Measurements from ENCODE around the gene PDE4D. TPM values are rescaled to one million over a fixed set of nuclear protein-coding genes. Genes with fewer than 3 reads are reported as not detected.

Gene PDE4D
- total RNA-seq, 1 experiment from 2014 or later, result 2.1 TPM

DNA sequence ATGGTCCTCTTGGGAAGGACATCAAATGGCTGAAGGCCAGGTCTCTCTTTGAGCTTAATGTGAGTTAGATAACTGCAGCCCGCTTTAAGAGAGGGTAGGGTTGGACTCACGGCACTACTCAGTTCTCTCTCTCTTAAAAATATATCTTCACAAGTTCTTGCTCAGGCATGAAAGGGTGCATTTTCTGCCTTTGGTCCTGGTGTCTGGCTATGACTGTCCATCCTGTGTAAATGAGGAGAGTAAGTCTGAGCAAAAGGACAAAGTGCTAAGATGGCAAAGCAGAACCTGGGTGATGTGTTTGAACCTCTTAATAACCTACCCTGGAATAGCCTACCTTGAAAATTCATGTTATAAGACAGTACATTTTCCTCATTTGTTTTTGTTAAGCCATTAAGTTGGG, 293.4 kb downstream of the PDE4D start:
- H3K18ac ChIP-seq (ENCODE audit: insufficient read length, low read depth, low read length), result no peak overlapping the region
- H3K36me3 Mint-ChIP-seq (ENCODE audit: insufficient read depth in 1 of 3, low read depth in 3 of 3), result no peaks in the 10 kb centered on the region
- H3K4me2 ChIP-seq (ENCODE audit: insufficient read depth, insufficient read length, low read length), result no peak overlapping the region
- H4K91ac ChIP-seq (ENCODE audit: insufficient read length, low read depth, low read length), result no peak overlapping the region
- H3K4ac ChIP-seq (ENCODE audit: low read depth, low read length), result no peak overlapping the region
- H4K20me1 ChIP-seq (ENCODE audit: control insufficient read depth, insufficient read depth, insufficient read length), result no peaks in the 10 kb centered on the region
- no peaks in the 10 kb centered on the region for H3K9me3 ChIP-seq (ENCODE audit: control insufficient read depth, low read depth, low read length)
- no peak overlapping the region for H3T11ph ChIP-seq (ENCODE audit: low read length)
- H4K8ac ChIP-seq (replicated peaks; ENCODE audit: insufficient read length, low read depth, low read length), result no peak overlapping the region
- no peaks in the 10 kb centered on the region for H3K27me3 ChIP-seq (ENCODE audit: insufficient read depth, low read length)
- H2BK12ac ChIP-seq (ENCODE audit: insufficient read length, low read depth, low read length), result no peak overlapping the region
- H4K5ac ChIP-seq (ENCODE audit: insufficient read length, low read depth, low read length), result no peak overlapping the region
- H3K4me1 ChIP-seq (ENCODE audit: insufficient read depth, low read length), result no peaks in the 10 kb centered on the region
- no peaks in the 10 kb centered on the region for H3K79me1 ChIP-seq (ENCODE audit: insufficient read depth, low read depth, low read length, poor library complexity, severe bottlenecking)
- H2BK20ac ChIP-seq (ENCODE audit: low read depth, low read length, poor library complexity, severe bottlenecking), result no peak overlapping the region
- H3K4me1 Mint-ChIP-seq, result peaks cover 17 to 21% of the 10 kb centered on the region in 2 experiments
- WGBS (ENCODE audit: extremely low coverage, insufficient read length, low lambda C conversion rate), result no CpG with 5 or more reads among the region's 2 CpGs
- no peaks in the 10 kb centered on the region for H3K9me3 Mint-ChIP-seq
- H3K27me3 Mint-ChIP-seq (ENCODE audit: low read depth), result no peaks in the 10 kb centered on the region
- no peak overlapping the region for H3K27ac ChIP-seq (ENCODE audit: insufficient read length, low read depth, low read length)
- no peak overlapping the region for H3K56ac ChIP-seq (ENCODE audit: insufficient read length, low read depth, low read length)
- no peak overlapping the region for H3K23ac ChIP-seq (ENCODE audit: insufficient read length, low read depth, low read length)
- no peak overlapping the region for H2AFZ ChIP-seq (ENCODE audit: low read length)
- no peak overlapping the region for H3K27ac Mint-ChIP-seq
- DNase-seq, result no peak
- TF ChIP-seq, protein P1, sequence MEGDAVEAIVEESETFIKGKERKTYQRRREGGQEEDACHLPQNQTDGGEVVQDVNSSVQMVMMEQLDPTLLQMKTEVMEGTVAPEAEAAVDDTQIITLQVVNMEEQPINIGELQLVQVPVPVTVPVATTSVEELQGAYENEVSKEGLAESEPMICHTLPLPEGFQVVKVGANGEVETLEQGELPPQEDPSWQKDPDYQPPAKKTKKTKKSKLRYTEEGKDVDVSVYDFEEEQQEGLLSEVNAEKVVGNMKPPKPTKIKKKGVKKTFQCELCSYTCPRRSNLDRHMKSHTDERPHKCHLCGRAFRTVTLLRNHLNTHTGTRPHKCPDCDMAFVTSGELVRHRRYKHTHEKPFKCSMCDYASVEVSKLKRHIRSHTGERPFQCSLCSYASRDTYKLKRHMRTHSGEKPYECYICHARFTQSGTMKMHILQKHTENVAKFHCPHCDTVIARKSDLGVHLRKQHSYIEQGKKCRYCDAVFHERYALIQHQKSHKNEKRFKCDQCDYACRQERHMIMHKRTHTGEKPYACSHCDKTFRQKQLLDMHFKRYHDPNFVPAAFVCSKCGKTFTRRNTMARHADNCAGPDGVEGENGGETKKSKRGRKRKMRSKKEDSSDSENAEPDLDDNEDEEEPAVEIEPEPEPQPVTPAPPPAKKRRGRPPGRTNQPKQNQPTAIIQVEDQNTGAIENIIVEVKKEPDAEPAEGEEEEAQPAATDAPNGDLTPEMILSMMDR (conservative IDR thresholded peaks at IDR 0.05), result no peak
- H3K79me2 ChIP-seq (ENCODE audit: insufficient read depth, low read length), result no peaks in the 10 kb centered on the region
- H2BK120ac ChIP-seq (ENCODE audit: low read depth, low read length, poor library complexity, severe bottlenecking), result no peak overlapping the region
- H3K23me2 ChIP-seq (ENCODE audit: insufficient read length, low read depth, low read length, poor library complexity, severe bottlenecking), result no peaks in the 10 kb centered on the region
- no peak overlapping the region for H2BK5ac ChIP-seq (ENCODE audit: insufficient read length, low read length)
- no peak overlapping the region for H3K9ac ChIP-seq (ENCODE audit: extremely low read depth, insufficient read length, low read length)
- no peak overlapping the region for H3K4me3 Mint-ChIP-seq
- no peak overlapping the region for H2BK15ac ChIP-seq (ENCODE audit: low read depth, low read length)
- H2AK5ac ChIP-seq (ENCODE audit: insufficient read length, low read length), result no peak overlapping the region
- no peak overlapping the region for H3K14ac ChIP-seq (ENCODE audit: insufficient read depth, low read length)
